HCT116 (cell line): ENCODE data around the gene SCN3A. TPM values are rescaled to one million over a fixed set of nuclear protein-coding genes. Genes with fewer than 3 reads are reported as not detected.

ENCODE experiments used
- ATAC-seq: fragments of 200-7000 bp; cut with Tn5 transposase; 2 replicates; pipeline ENCODE4 v1.9.1; 2020; ENCODE audit warnings: mild to moderate bottlenecking, moderate library complexity
- BruUV-seq: library from RNA; stranded (reverse); fragments of 400-500 nt; replicated peaks from 2 replicates; lab custom pipeline; 2021; lab: Mats Ljungman, UMichigan
- CTCF ChIA-PET: fragments of 300-600 bp; sonication (Branson Sonifier 250); formaldehyde crosslinking; loops from one replicate; lab custom pipeline; 2021; ENCODE audit warnings: antibody characterized with exemption; lab: Charles Lee
- POLR2A ChIA-PET: fragments of 300-600, 350-600 bp; sonication (Branson Sonifier 250); formaldehyde crosslinking; loops from one replicate; lab custom pipeline; 2021; ENCODE audit warnings: antibody characterized with exemption; lab: Charles Lee
- RAD21 ChIA-PET, 2 experiments: fragments of 300-600 bp; sonication (Branson Sonifier 250); formaldehyde crosslinking; loops; one replicate each; lab custom pipeline; 2023; ENCODE audit warnings: low total read pairs in 2 of 2; ENCODE audit not compliant: uncharacterized antibody in 2 of 2, unreplicated experiment in 2 of 2, low non-redundant PET in 1 of 2; lab: Charles Lee
- DNase-seq: peaks from one replicate; pipeline ENCODE4 v3.0.0-alpha.2; 2010; ENCODE audit warnings: low read depth, low spot score
- H2AFZ ChIP-seq: fragments of 200-600 bp; shearing (Covaris generic), sonication (generic); 2 replicates; pipeline ENCODE4 v1.6.1; 2017; ENCODE audit warnings: low read depth, mixed run types, mixed read lengths, antibody characterized with exemption, low read length; ENCODE audit not compliant: poor library complexity, severe bottlenecking
- H3K27ac ChIP-seq: 2 replicates; pipeline ENCODE4 v1.5.1; 2012; ENCODE audit warnings: low read depth, low read length
- H3K27me3 ChIP-seq: fragments of 200-600 bp; sonication (generic); 2 replicates; pipeline ENCODE4 v1.6.1; 2016; ENCODE audit warnings: mixed run types, low read length, mixed read lengths; ENCODE audit not compliant: insufficient read depth
- H3K36me3 ChIP-seq, 2 experiments: fragments of 200-500 bp in 1 of 2; fragments of 200-600 bp in 1 of 2; sonication (Bioruptor generic) in 1 of 2; sonication (generic) in 1 of 2; 2 replicates each; pipeline versions ENCODE4 v1.5.1 to v1.6.1; 2014 to 2016; ENCODE audit warnings: low read length in 2 of 2, inconsistent platforms in 1 of 2, mixed read lengths in 1 of 2, mixed run types in 1 of 2; ENCODE audit not compliant: insufficient read depth in 2 of 2, control insufficient read depth in 1 of 2
- H3K4me1 ChIP-seq, 2 experiments: fragments of 200-600 bp in 1 of 2; sonication (generic) in 1 of 2; 2 replicates each; pipeline versions ENCODE4 v1.5.1 to v1.6.1; 2012 to 2017; ENCODE audit warnings: low read length in 2 of 2, inconsistent platforms in 1 of 2, mild to moderate bottlenecking in 1 of 2, mixed read lengths in 1 of 2, mixed run types in 1 of 2, moderate library complexity in 1 of 2; ENCODE audit not compliant: insufficient read depth in 2 of 2, control insufficient read depth in 1 of 2
- H3K4me2 ChIP-seq: fragments of 200-600 bp; sonication (generic); 2 replicates; pipeline ENCODE4 v1.6.1; 2017; ENCODE audit warnings: mixed run types, low read length, mixed read lengths
- H3K4me3 ChIP-seq, 2 experiments: fragments of 200-600 bp in 1 of 2; sonication (generic) in 1 of 2; replicated peaks in 1 of 2; 2 replicates each; pipeline ENCODE4 v1.5.1; 2011 to 2016; ENCODE audit warnings: low read length in 2 of 2, control low read depth in 1 of 2, low read depth in 1 of 2, mild to moderate bottlenecking in 1 of 2, mixed read lengths in 1 of 2, mixed run types in 1 of 2
- H3K79me2 ChIP-seq: fragments of 200-600 bp; sonication (generic); 2 replicates; pipeline ENCODE4 v1.6.1; 2017; ENCODE audit warnings: mild to moderate bottlenecking, mixed run types, low read length, moderate library complexity, mixed read lengths; ENCODE audit not compliant: insufficient read depth
- H3K9ac ChIP-seq: fragments of 200-600 bp; sonication (generic); 2 replicates; pipeline ENCODE4 v1.6.1; 2016; ENCODE audit warnings: low read length, mixed read lengths
- H3K9me2 ChIP-seq: fragments of 200-600 bp; sonication (generic), shearing (Covaris generic); 2 replicates; pipeline ENCODE4 v1.6.1; 2017; ENCODE audit warnings: mixed run types, mild to moderate bottlenecking, moderate library complexity; ENCODE audit not compliant: insufficient read depth
- H3K9me3 ChIP-seq, 2 experiments: fragments of 200-500 bp in 1 of 2; fragments of 200-600 bp in 1 of 2; sonication (Bioruptor generic) in 1 of 2; sonication (generic) in 1 of 2; 2 replicates each; pipeline ENCODE4 v1.6.1; 2014 to 2017; ENCODE audit warnings: low read length in 2 of 2, mixed read lengths in 2 of 2, inconsistent platforms in 1 of 2, low read depth in 1 of 2, mild to moderate bottlenecking in 1 of 2, mixed run types in 1 of 2, moderate library complexity in 1 of 2; ENCODE audit not compliant: control insufficient read depth in 1 of 2, insufficient read depth in 1 of 2
- H4K20me1 ChIP-seq: fragments of 200-600 bp; sonication (generic), shearing (Covaris generic); 2 replicates; pipeline ENCODE4 v1.6.1; 2017; ENCODE audit warnings: mixed run types, mild to moderate bottlenecking, moderate library complexity; ENCODE audit not compliant: insufficient read depth
- ATF3 ChIP-seq: IDR thresholded peaks from 2 replicates; pipeline ENCODE4 v1.6.1; 2012
- CEBPB ChIP-seq: IDR thresholded peaks from 2 replicates; pipeline ENCODE4 v1.6.1; 2012; ENCODE audit warnings: low read depth
- CTCF ChIP-seq, 3 experiments: fragments of 200-600 bp in 1 of 3; sonication (generic) in 1 of 3; IDR thresholded peaks in 2 of 3; conservative IDR thresholded peaks in 1 of 3; 2 replicates each; pipeline ENCODE4 v1.5.1; 2012 to 2017; ENCODE audit warnings: low read depth in 2 of 3, low read length in 2 of 3, antibody characterized with exemption in 1 of 3, borderline replicate concordance in 1 of 3, control low read depth in 1 of 3, mild to moderate bottlenecking in 1 of 3, mixed read lengths in 1 of 3, mixed run types in 1 of 3, moderate library complexity in 1 of 3; ENCODE audit not compliant: insufficient read depth in 1 of 3
- EZH2 ChIP-seq: fragments of 200-600 bp; sonication (generic); IDR thresholded peaks from 2 replicates; pipeline ENCODE4 v1.6.1; 2017; ENCODE audit warnings: antibody characterized with exemption, mixed run types
- FOSL1 ChIP-seq: IDR thresholded peaks from 2 replicates; pipeline ENCODE4 v1.6.1; 2012; ENCODE audit warnings: low read depth
- JUND ChIP-seq: IDR thresholded peaks from 2 replicates; pipeline ENCODE4 v1.6.1; 2012
- MAX ChIP-seq: IDR thresholded peaks from 2 replicates; pipeline ENCODE4 v1.6.1; 2012
- POLR2A ChIP-seq: IDR thresholded peaks from 2 replicates; pipeline ENCODE4 v1.7.0; 2011; ENCODE audit warnings: borderline replicate concordance; ENCODE audit not compliant: insufficient read depth, insufficient read length; ENCODE audit errors: extremely low read depth
- POLR2AphosphoS5 ChIP-seq: IDR thresholded peaks from 2 replicates; pipeline ENCODE4 v1.6.1; 2011; ENCODE audit warnings: mild to moderate bottlenecking, low read depth, low read length, moderate library complexity
- RAD21 ChIP-seq: IDR thresholded peaks from 2 replicates; pipeline ENCODE4 v1.6.1; 2012; ENCODE audit warnings: low read depth, mild to moderate bottlenecking
- REST ChIP-seq: IDR thresholded peaks from 2 replicates; pipeline ENCODE4 v1.6.1; 2012; ENCODE audit warnings: low read depth
- SP1 ChIP-seq: IDR thresholded peaks from 2 replicates; pipeline ENCODE4 v1.6.1; 2012; ENCODE audit warnings: low read depth
- YY1 ChIP-seq: IDR thresholded peaks from 2 replicates; pipeline ENCODE4 v1.6.1; 2011; ENCODE audit warnings: low read length, low read depth, moderate library complexity, mild to moderate bottlenecking; ENCODE audit not compliant: insufficient replicate concordance; ENCODE audit errors: extremely low read depth
- ZFX ChIP-seq: fragments of 450-650 bp; IDR thresholded peaks from 2 replicates; pipeline ENCODE4 v1.6.1; 2017
- ZNF274 ChIP-seq: fragments of 200-500 bp; sonication (Bioruptor generic); IDR thresholded peaks from 2 replicates; pipeline ENCODE4 v1.6.1; 2014; ENCODE audit warnings: mild to moderate bottlenecking, low read depth, low read length, inconsistent platforms
- intact Hi-C: fragments of 100-400 bp; cut with micrococcal nuclease; formaldehyde crosslinking; loops from 2 replicates; pipeline ENCODE4 v1.10.0; 2022
- total RNA-seq: library from RNA; stranded (reverse); gene quantifications from one replicate; pipeline ENCODE4 v1.2.1, GENCODE V29; 2021; ENCODE audit not compliant: unreplicated experiment

The SCN3A gene
- total RNA-seq, 1 experiment from 2014 or later: not detected

GRCh38 chr2:165197346-165197745, 6.5 kb downstream of the SCN3A start:
- Histone ChIP-seq H3K4me1 (no peaks in the 10 kb centered on the region), H3K9ac (no peak overlapping the region), H3K4me2 (no peak overlapping the region), H4K20me1 (no peaks in the 10 kb centered on the region), H3K27me3 (peaks cover 56% of the 10 kb centered on the region), H3K9me3 (no peaks in the 10 kb centered on the region), H2AFZ (no peak overlapping the region), H3K4me3 (no peak overlapping the region), H3K27ac (no peak overlapping the region), H3K79me2 (no peaks in the 10 kb centered on the region), H3K36me3 (no peaks in the 10 kb centered on the region), H3K9me2 (no peaks in the 10 kb centered on the region)
- TF ChIP-seq FOSL1 (no peak), CTCF (IDR thresholded peaks at IDR 0.05 in 2 of 3, conservative IDR thresholded peaks at IDR 0.05 in 1 of 3; ENCODE audit: borderline replicate concordance in 1 of 3, insufficient read depth in 1 of 3, low read depth in 2 of 3, low read length in 2 of 3) (no peak), ZNF274 (no peak), RAD21 (no peak), POLR2A (no peak), YY1 (no peak), MAX (no peak), ATF3 (no peak), REST (no peak), POLR2AphosphoS5 (no peak), CEBPB (no peak), SP1 (no peak), ZFX (no peak), EZH2 (no peak), JUND (no peak)
- no peak for ATAC-seq
- RAD21 ChIA-PET: no interaction called here
- BruUV-seq: no TSS peak
- no peak for DNase-seq
- intact Hi-C loops: no loop called here
- POLR2A ChIA-PET: no interaction called here
- CTCF ChIA-PET: no interaction called here
